Measurements from ENCODE around the gene HJURP.

HJURP gene

DNA sequence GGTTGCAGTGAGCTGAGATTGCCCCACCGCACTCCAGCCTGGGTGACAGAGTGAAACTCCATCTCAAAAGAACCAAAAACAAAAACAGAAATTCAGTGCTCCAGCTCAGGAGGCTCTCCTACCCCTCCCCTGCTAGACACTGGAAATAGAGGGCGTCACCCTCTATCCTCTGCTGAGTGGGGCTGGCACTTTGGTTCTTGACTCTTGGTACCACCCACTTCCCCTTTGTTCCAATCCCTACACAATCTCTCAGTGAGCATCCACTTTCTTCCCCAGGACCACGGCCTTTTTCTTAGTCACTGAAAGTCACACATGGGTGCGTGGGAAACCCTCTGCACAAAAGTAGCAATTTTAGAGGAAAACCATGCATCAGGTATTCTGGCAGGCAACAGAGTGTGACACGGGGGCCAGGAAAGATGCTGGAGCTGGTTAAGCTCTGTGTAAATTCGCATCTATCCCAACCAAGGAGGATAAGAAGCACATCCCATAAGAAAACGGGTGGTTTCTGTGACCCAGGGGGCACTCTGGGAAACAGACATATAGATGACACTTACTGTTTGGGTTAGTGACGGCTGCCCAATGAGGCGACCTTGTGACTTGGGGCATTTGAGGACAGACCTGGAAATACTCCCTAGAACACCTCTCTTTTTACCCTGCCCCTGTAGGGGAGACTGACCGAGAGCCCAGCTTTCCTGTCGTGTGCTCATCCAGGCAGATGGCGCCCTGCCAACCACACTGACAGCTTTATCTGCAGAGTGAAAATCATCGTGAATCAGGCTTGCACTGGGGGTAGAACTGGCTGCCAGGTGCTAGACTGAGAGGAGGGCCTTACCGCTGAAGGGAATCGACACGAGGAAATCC, 7.7 kb downstream of the HJURP start:
- Histone ChIP-seq H3K4me1 (ENCODE audit: control insufficient read depth, insufficient read depth, low read length) (no peaks in the 10 kb centered on the region), H3K9ac (ENCODE audit: low read length) (no peak overlapping the region), H3K36me3 (ENCODE audit: control insufficient read depth, insufficient read depth, low read length) (no peaks in the 10 kb centered on the region), H3K4me3 (ENCODE audit: low read length) (no peak overlapping the region), H3K9me3 (ENCODE audit: control insufficient read depth, low read length) (no peaks in the 10 kb centered on the region), H3K27me3 (ENCODE audit: control insufficient read depth, insufficient read depth, low read length) (no peaks in the 10 kb centered on the region)

- no peaks in the 10 kb centered on the region for H3K9me3 ChIP-seq (ENCODE audit: control insufficient read depth, low read length)
- H3K36me3 ChIP-seq (ENCODE audit: control insufficient read depth, insufficient read depth, low read length) = no peaks in the 10 kb centered on the region
- no peak overlapping the region for H3K9ac ChIP-seq (ENCODE audit: low read length)
- H3K4me3 ChIP-seq (ENCODE audit: low read length) = no peak overlapping the region
- no peaks in the 10 kb centered on the region for H3K27me3 ChIP-seq (ENCODE audit: control insufficient read depth, insufficient read depth, low read length)
- no peaks in the 10 kb centered on the region for H3K4me1 ChIP-seq (ENCODE audit: control insufficient read depth, insufficient read depth, low read length)
Observed at GRCh38 chr2:233845301-233846060, 8.9 kb downstream of the HJURP start.

DNA sequence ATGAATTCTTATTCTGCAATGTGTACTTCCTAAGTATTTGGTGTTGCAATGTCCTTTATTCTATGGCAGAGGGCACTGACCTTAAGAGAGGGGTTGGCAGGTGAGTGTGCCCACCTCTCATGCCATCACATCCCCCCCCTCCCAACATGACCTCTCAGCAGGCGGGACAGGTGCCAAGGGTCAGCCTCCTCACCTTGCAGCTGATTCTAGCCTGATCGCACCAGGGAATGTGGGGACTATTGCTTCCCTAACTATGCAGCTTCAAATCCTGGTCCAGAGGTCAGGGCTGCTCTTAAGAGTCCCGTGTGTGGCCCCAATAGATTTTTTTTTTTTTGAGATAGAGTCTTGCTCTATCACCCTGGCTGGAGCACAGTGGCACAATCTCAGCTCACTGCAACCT, 9.5 kb downstream of the HJURP start:
- Histone ChIP-seq H3K9ac (ENCODE audit: low read length) (no peak overlapping the region), H3K36me3 (ENCODE audit: control insufficient read depth, insufficient read depth, low read length) (no peaks in the 10 kb centered on the region), H3K27me3 (ENCODE audit: control insufficient read depth, insufficient read depth, low read length) (no peaks in the 10 kb centered on the region), H3K9me3 (ENCODE audit: control insufficient read depth, low read length) (no peaks in the 10 kb centered on the region), H3K4me3 (ENCODE audit: low read length) (no peak overlapping the region), H3K4me1 (ENCODE audit: control insufficient read depth, insufficient read depth, low read length) (no peaks in the 10 kb centered on the region)

DNA sequence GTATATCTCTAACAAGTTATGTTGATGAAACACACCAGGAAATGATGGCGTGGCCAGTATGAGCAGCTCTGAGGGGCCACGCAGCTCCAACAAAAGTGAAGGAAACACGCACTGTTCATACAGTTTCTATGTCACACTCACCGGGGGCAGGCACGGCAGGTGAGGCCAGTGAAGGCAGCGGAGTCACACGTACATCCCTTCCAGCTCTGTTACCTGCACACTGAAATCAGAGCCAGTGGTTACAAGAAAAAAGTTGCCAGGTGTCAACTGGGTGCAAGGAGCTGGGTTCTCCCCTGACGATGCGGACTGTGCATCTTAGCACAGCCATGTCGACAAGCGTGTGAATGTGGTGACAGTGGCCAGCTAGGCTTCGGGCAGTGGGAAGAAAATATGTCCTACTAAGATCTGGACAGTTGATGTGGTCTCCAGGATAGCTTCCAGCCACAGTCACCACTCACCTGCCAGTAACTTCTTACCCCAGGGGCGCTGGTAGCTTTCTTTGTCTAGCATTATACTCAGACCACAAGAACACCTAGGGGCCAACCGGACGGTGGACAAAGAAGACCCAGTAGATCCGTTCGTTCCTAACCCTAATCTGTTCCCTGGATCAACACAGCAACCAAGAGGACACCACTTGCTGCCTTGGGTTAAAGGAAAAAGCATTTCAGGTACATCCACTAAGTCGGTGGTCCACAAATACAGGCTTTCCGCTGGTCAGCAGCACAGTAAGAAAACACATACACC, 10.1 kb downstream of the HJURP start:
- Histone ChIP-seq H3K4me1 (ENCODE audit: control insufficient read depth, insufficient read depth, low read length) (no peaks in the 10 kb centered on the region), H3K9me3 (ENCODE audit: control insufficient read depth, low read length) (no peaks in the 10 kb centered on the region), H3K9ac (ENCODE audit: low read length) (no peak overlapping the region), H3K36me3 (ENCODE audit: control insufficient read depth, insufficient read depth, low read length) (no peaks in the 10 kb centered on the region), H3K27me3 (ENCODE audit: control insufficient read depth, insufficient read depth, low read length) (no peaks in the 10 kb centered on the region), H3K4me3 (ENCODE audit: low read length) (no peak overlapping the region)

- Histone ChIP-seq H3K4me1 (ENCODE audit: control insufficient read depth, insufficient read depth, low read length) (no peaks in the 10 kb centered on the region), H3K4me3 (ENCODE audit: low read length) (no peak overlapping the region), H3K27me3 (ENCODE audit: control insufficient read depth, insufficient read depth, low read length) (no peaks in the 10 kb centered on the region), H3K36me3 (ENCODE audit: control insufficient read depth, insufficient read depth, low read length) (no peaks in the 10 kb centered on the region), H3K9ac (ENCODE audit: low read length) (no peak overlapping the region), H3K9me3 (ENCODE audit: control insufficient read depth, low read length) (no peaks in the 10 kb centered on the region)
Observed at GRCh38 chr2:233841183-233841582, 13.2 kb downstream of the HJURP start.

GRCh38 chr2:233840520-233840919, 13.8 kb downstream of the HJURP start:
- Histone ChIP-seq H3K27me3 (ENCODE audit: control insufficient read depth, insufficient read depth, low read length) (no peaks in the 10 kb centered on the region), H3K36me3 (ENCODE audit: control insufficient read depth, insufficient read depth, low read length) (no peaks in the 10 kb centered on the region), H3K4me3 (ENCODE audit: low read length) (no peak overlapping the region), H3K9ac (ENCODE audit: low read length) (no peak overlapping the region), H3K4me1 (ENCODE audit: control insufficient read depth, insufficient read depth, low read length) (no peaks in the 10 kb centered on the region), H3K9me3 (ENCODE audit: control insufficient read depth, low read length) (no peaks in the 10 kb centered on the region)

GRCh38 chr2:233839447-233839820, 14.9 kb downstream of the HJURP start:
- Histone ChIP-seq H3K4me1 (ENCODE audit: control insufficient read depth, insufficient read depth, low read length) (no peaks in the 10 kb centered on the region), H3K4me3 (ENCODE audit: low read length) (no peak overlapping the region), H3K9ac (ENCODE audit: low read length) (no peak overlapping the region), H3K36me3 (ENCODE audit: control insufficient read depth, insufficient read depth, low read length) (no peaks in the 10 kb centered on the region), H3K9me3 (ENCODE audit: control insufficient read depth, low read length) (no peaks in the 10 kb centered on the region), H3K27me3 (ENCODE audit: control insufficient read depth, insufficient read depth, low read length) (no peaks in the 10 kb centered on the region)

DNA sequence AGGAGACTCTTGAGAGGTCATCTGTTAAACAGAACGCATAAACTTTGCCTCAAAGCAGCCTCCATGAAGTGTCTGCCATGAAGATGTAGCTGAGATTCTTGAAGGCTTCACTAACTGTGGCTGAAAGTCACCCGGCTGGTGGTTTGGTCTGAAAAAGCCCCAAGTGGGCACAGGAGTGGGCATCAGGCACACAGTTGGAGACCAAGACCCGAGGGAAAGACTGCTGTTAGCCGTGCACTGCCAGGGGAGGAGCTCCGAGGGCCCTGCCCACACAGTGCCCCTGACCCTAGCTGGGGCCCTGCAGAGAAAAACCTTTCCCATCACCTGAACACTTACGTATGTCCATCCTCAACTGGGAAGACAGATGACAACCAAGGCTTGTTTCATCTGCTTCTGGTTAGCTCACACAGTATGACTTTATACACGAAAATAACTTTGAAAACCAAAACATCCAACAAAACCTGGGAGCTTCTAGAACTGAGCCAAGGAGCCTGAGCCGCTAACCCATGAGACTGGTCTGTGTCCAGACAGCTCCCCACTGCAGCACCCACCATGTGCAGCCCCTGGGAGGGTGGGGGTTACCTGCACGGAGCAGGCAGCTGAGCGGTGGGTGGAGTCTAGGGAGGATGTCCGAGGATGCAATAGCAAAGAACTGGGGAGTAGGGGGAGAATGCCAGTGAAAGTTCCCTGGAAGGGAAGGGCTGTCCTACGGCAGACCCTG, 15.4 kb downstream of the HJURP start:
- no peak overlapping the region for H3K9ac ChIP-seq (ENCODE audit: low read length)
- H3K27me3 ChIP-seq (ENCODE audit: control insufficient read depth, insufficient read depth, low read length) = no peaks in the 10 kb centered on the region
- no peaks in the 10 kb centered on the region for H3K4me1 ChIP-seq (ENCODE audit: control insufficient read depth, insufficient read depth, low read length)
- no peaks in the 10 kb centered on the region for H3K36me3 ChIP-seq (ENCODE audit: control insufficient read depth, insufficient read depth, low read length)
- H3K9me3 ChIP-seq (ENCODE audit: control insufficient read depth, low read length) = no peaks in the 10 kb centered on the region
- H3K4me3 ChIP-seq (ENCODE audit: low read length) = no peak overlapping the region

DNA sequence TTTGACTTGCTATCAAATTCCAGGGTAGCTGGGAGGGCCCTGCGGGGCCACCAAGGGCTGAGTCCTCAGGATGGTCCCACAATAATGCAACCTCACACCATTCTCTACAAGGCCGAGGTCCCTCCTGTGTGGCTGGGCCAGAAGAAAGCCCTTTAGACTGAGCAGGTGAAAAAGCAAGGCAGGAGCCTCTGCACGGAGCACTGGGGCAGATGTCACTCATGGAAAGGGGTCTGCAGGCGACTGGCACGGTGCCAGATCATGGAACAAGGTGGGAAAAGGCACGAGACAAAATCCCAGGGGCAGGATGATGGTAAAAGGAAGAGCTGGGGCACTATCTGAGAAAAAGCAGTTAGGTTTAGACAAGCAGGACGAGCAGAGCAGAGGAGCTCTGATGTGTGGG, 16.1 kb downstream of the HJURP start:
- Histone ChIP-seq H3K9me3 (ENCODE audit: control insufficient read depth, low read length) (no peaks in the 10 kb centered on the region), H3K4me1 (ENCODE audit: control insufficient read depth, insufficient read depth, low read length) (no peaks in the 10 kb centered on the region), H3K27me3 (ENCODE audit: control insufficient read depth, insufficient read depth, low read length) (no peaks in the 10 kb centered on the region), H3K9ac (ENCODE audit: low read length) (no peak overlapping the region), H3K36me3 (ENCODE audit: control insufficient read depth, insufficient read depth, low read length) (no peaks in the 10 kb centered on the region), H3K4me3 (ENCODE audit: low read length) (no peak overlapping the region)

DNA sequence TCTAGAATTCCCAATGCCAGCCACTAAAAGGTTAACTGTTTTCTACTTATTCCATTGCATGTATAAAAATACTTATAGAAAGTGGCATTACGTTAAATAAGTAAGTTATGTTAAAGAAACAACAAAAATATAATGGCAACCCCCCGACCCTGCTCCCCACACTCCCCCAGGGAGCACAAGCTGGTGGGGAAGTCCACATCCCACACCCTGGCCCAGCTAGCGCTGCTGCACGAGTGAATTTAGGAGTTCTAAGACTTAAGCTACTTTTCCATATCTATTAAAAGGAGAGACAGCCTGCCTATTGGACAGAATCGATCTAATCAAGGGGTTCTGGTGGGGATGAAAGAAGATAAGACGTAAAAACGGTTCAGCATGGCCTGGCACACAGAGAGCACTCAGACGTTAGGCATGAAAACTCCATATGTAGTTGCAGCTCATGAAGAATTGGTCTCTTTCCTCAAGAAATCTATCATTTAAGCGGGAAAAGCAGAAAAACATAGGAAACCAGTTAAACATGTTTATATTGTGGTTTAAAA, 16.6 kb downstream of the HJURP start:
- Histone ChIP-seq H3K9me3 (ENCODE audit: control insufficient read depth, low read length) (no peaks in the 10 kb centered on the region), H3K36me3 (ENCODE audit: control insufficient read depth, insufficient read depth, low read length) (no peaks in the 10 kb centered on the region), H3K4me3 (ENCODE audit: low read length) (no peak overlapping the region), H3K27me3 (ENCODE audit: control insufficient read depth, insufficient read depth, low read length) (no peaks in the 10 kb centered on the region), H3K4me1 (ENCODE audit: control insufficient read depth, insufficient read depth, low read length) (no peaks in the 10 kb centered on the region), H3K9ac (ENCODE audit: low read length) (no peak overlapping the region)

DNA sequence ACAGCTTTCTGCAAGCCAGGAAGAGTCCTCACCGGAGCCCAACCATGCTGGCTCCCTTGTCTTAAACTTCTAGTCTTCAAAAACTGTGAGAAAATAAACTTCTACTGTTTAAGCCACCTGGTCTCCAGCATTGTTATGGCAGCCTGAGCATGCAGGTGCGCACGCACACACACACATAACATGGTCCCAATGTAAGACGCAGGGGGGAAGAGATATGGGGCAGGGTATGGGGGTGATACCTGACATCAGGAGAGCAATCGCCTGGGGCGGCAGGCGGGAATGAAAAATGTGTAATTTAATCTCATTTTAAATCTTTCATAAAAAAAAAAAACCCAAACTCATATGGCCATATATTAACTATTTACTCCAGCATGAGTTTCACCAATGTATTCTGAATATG, 18.0 kb downstream of the HJURP start:
- Histone ChIP-seq H3K27me3 (ENCODE audit: control insufficient read depth, insufficient read depth, low read length) (no peaks in the 10 kb centered on the region), H3K36me3 (ENCODE audit: control insufficient read depth, insufficient read depth, low read length) (no peaks in the 10 kb centered on the region), H3K4me3 (ENCODE audit: low read length) (no peak overlapping the region), H3K9me3 (ENCODE audit: control insufficient read depth, low read length) (no peaks in the 10 kb centered on the region), H3K9ac (ENCODE audit: low read length) (no peak overlapping the region), H3K4me1 (ENCODE audit: control insufficient read depth, insufficient read depth, low read length) (no peaks in the 10 kb centered on the region)
